ENCODE results near the gene KIF3A. TPM values are rescaled to one million over a fixed set of nuclear protein-coding genes. Genes with fewer than 3 reads are reported as not detected.

Gene KIF3A
- total RNA-seq, 3 donors from 2014 or later: 4.5 to 15.7 (median 11.5) TPM

- no peak for TF ChIP-seq POLR2A (IDR thresholded peaks at IDR 0.05)
- TF ChIP-seq, protein P1, sequence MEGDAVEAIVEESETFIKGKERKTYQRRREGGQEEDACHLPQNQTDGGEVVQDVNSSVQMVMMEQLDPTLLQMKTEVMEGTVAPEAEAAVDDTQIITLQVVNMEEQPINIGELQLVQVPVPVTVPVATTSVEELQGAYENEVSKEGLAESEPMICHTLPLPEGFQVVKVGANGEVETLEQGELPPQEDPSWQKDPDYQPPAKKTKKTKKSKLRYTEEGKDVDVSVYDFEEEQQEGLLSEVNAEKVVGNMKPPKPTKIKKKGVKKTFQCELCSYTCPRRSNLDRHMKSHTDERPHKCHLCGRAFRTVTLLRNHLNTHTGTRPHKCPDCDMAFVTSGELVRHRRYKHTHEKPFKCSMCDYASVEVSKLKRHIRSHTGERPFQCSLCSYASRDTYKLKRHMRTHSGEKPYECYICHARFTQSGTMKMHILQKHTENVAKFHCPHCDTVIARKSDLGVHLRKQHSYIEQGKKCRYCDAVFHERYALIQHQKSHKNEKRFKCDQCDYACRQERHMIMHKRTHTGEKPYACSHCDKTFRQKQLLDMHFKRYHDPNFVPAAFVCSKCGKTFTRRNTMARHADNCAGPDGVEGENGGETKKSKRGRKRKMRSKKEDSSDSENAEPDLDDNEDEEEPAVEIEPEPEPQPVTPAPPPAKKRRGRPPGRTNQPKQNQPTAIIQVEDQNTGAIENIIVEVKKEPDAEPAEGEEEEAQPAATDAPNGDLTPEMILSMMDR (IDR thresholded peaks at IDR 0.05): no peak
- no peak for TF ChIP-seq POLR2AphosphoS5 (IDR thresholded peaks at IDR 0.05)
- intact Hi-C loops (cut with DNase I; ENCODE audit: low total_unique reads): no loop called here
- H3K4me1 ChIP-seq: no peaks in the 10 kb centered on the region
- peak within 1 kb of the TSS; percentile 66 to 79 for H3K27ac ChIP-seq
- no peak for DNase-seq (ENCODE audit: low spot score in 2 of 2)
- peak within 1 kb of the TSS in 2 of 3 donors; percentile 34 to 43 for H3K4me3 ChIP-seq
- no peaks in the 10 kb centered on the region for H3K27me3 ChIP-seq
- H3K9me3 ChIP-seq: no peaks in the 10 kb centered on the region
- H3K36me3 ChIP-seq: no peaks in the 10 kb centered on the region
Measured at GRCh38 chr5:132673939-132674630, 63.3 kb downstream of the KIF3A start, which contains the start of gene IL4. Gene IL4, plus strand, starts transcription at chr5:132673989. Its CDS starts 62 bp downstream, at chr5:132674051.

DNA sequence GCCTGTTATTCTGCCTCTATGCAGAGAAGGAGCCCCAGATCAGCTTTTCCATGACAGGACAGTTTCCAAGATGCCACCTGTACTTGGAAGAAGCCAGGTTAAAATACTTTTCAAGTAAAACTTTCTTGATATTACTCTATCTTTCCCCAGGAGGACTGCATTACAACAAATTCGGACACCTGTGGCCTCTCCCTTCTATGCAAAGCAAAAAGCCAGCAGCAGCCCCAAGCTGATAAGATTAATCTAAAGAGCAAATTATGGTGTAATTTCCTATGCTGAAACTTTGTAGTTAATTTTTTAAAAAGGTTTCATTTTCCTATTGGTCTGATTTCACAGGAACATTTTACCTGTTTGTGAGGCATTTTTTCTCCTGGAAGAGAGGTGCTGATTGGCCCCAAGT, 63.9 kb downstream of the KIF3A start:
- H3K27ac ChIP-seq: no peak overlapping the region
- H3K27me3 ChIP-seq: no peaks in the 10 kb centered on the region
- H3K4me1 ChIP-seq: no peaks in the 10 kb centered on the region
- no peaks in the 10 kb centered on the region for H3K9me3 ChIP-seq
- H3K4me3 ChIP-seq: no peak overlapping the region
- H3K36me3 ChIP-seq: no peaks in the 10 kb centered on the region
- no peak for DNase-seq (ENCODE audit: low spot score in 2 of 2)
- intact Hi-C loops (cut with DNase I; ENCODE audit: low total_unique reads): no loop called here
- TF ChIP-seq POLR2A (IDR thresholded peaks at IDR 0.05): no peak
- TF ChIP-seq, protein P1 (IDR thresholded peaks at IDR 0.05): no peak
- no peak for TF ChIP-seq POLR2AphosphoS5 (IDR thresholded peaks at IDR 0.05)

GRCh38 chr5:132671000-132671399, 66.3 kb downstream of the KIF3A start:
- intact Hi-C loops (cut with DNase I; ENCODE audit: low total_unique reads): no loop called here
- no peak for DNase-seq (ENCODE audit: low spot score in 2 of 2)
- TF ChIP-seq POLR2AphosphoS5 (IDR thresholded peaks at IDR 0.05): no peak
- Histone ChIP-seq H3K27me3 (no peaks in the 10 kb centered on the region), H3K4me1 (no peaks in the 10 kb centered on the region), H3K4me3 (no peak overlapping the region), H3K27ac (no peak overlapping the region), H3K36me3 (no peaks in the 10 kb centered on the region), H3K9me3 (no peaks in the 10 kb centered on the region)

GRCh38 chr5:132669966-132670882, 67.1 kb downstream of the KIF3A start:
- H3K27ac ChIP-seq: no peak overlapping the region
- DNase-seq (ENCODE audit: low spot score in 2 of 2): no peak
- TF ChIP-seq POLR2A (IDR thresholded peaks at IDR 0.05): no peak
- no peak for TF ChIP-seq POLR2AphosphoS5 (IDR thresholded peaks at IDR 0.05)
- TF ChIP-seq, protein P1 (IDR thresholded peaks at IDR 0.05): no peak
- H3K4me1 ChIP-seq: no peaks in the 10 kb centered on the region
- intact Hi-C loops (cut with DNase I; ENCODE audit: low total_unique reads): no loop called here
- H3K36me3 ChIP-seq: no peaks in the 10 kb centered on the region
- no peaks in the 10 kb centered on the region for H3K27me3 ChIP-seq
- H3K9me3 ChIP-seq: no peaks in the 10 kb centered on the region
- H3K4me3 ChIP-seq: no peak overlapping the region

DNA sequence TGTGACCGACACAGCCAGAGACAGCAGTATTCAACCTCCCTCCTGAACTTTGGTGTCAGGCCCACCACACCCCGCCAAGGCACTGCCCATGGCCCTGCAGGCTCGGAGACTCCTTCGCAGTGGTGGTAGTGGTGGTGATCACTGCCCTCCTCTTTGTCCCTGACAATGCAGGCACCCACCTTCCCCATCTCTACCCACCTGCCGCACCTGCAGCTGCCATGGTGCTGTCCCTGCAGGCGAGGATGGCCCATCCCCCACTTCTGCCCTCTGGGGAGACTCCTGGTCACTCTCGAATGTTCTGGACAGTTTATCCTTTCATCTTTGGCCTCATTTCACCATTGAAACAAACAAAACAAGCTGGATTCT, 67.9 kb downstream of the KIF3A start:
- intact Hi-C loops (cut with DNase I; ENCODE audit: low total_unique reads): no loop called here
- H3K27me3 ChIP-seq: no peaks in the 10 kb centered on the region
- H3K4me3 ChIP-seq: no peak overlapping the region
- no peaks in the 10 kb centered on the region for H3K4me1 ChIP-seq
- no peak overlapping the region for H3K27ac ChIP-seq
- TF ChIP-seq, protein P1 (IDR thresholded peaks at IDR 0.05): no peak
- TF ChIP-seq POLR2A (IDR thresholded peaks at IDR 0.05) (no peak), POLR2AphosphoS5 (IDR thresholded peaks at IDR 0.05) (no peak)
- H3K36me3 ChIP-seq: no peaks in the 10 kb centered on the region
- DNase-seq (ENCODE audit: low spot score in 2 of 2): no peak
- no peaks in the 10 kb centered on the region for H3K9me3 ChIP-seq
